ENCODE measurements around the gene SOD2. TPM values are rescaled to one million over a fixed set of nuclear protein-coding genes. Genes with fewer than 3 reads are reported as not detected.

The SOD2 gene
- total and polyA plus RNA-seq, 7 donors, result 171 to 1,498 (median 247) TPM

GRCh38 chr6:159684013-159684304, 9.1 kb downstream of the SOD2 start:
- 94 to 95% methylated on average over 1 of the region's 1 CpG for WGBS, 2 donors
- H3K9me3 ChIP-seq, result no peaks in the 10 kb centered on the region
- H3K27ac ChIP-seq, result no peak overlapping the region
- peaks cover 0 to 47% (median 25%) of the 10 kb centered on the region in 4 donors for H3K4me1 ChIP-seq
- no peak overlapping the region for H3K4me3 ChIP-seq
- no peak for DNase-seq
- peaks cover 26 to 98% (median 32%) of the 10 kb centered on the region in 4 donors for H3K36me3 ChIP-seq
- no peaks in the 10 kb centered on the region for H3K27me3 ChIP-seq
- intact Hi-C loops (cut with DNase I), result no loop called here
- TF ChIP-seq POLR2AphosphoS5 (IDR thresholded peaks at IDR 0.05) (no peak), POLR2A (IDR thresholded peaks at IDR 0.05) (no peak), EP300 (IDR thresholded peaks at IDR 0.05) (no peak)
- TF ChIP-seq, protein P1, sequence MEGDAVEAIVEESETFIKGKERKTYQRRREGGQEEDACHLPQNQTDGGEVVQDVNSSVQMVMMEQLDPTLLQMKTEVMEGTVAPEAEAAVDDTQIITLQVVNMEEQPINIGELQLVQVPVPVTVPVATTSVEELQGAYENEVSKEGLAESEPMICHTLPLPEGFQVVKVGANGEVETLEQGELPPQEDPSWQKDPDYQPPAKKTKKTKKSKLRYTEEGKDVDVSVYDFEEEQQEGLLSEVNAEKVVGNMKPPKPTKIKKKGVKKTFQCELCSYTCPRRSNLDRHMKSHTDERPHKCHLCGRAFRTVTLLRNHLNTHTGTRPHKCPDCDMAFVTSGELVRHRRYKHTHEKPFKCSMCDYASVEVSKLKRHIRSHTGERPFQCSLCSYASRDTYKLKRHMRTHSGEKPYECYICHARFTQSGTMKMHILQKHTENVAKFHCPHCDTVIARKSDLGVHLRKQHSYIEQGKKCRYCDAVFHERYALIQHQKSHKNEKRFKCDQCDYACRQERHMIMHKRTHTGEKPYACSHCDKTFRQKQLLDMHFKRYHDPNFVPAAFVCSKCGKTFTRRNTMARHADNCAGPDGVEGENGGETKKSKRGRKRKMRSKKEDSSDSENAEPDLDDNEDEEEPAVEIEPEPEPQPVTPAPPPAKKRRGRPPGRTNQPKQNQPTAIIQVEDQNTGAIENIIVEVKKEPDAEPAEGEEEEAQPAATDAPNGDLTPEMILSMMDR (IDR thresholded peaks at IDR 0.05), result no peak

GRCh38 chr6:159682810-159683209, 10.2 kb downstream of the SOD2 start:
- Histone ChIP-seq H3K36me3 (peaks cover 22 to 98% (median 39%) of the 10 kb centered on the region in 4 donors), H3K27me3 (no peaks in the 10 kb centered on the region), H3K27ac (no peak overlapping the region), H3K9me3 (no peaks in the 10 kb centered on the region), H3K4me3 (no peak overlapping the region), H3K4me1 (peaks cover 0 to 35% (median 15%) of the 10 kb centered on the region in 4 donors)
- intact Hi-C loops (cut with DNase I), result no loop called here
- no peak for DNase-seq
- TF ChIP-seq EP300 (IDR thresholded peaks at IDR 0.05) (no peak), POLR2AphosphoS5 (IDR thresholded peaks at IDR 0.05) (no peak)
- 97 to 98% methylated on average over 1 of the region's 1 CpG for WGBS, 2 donors

DNA sequence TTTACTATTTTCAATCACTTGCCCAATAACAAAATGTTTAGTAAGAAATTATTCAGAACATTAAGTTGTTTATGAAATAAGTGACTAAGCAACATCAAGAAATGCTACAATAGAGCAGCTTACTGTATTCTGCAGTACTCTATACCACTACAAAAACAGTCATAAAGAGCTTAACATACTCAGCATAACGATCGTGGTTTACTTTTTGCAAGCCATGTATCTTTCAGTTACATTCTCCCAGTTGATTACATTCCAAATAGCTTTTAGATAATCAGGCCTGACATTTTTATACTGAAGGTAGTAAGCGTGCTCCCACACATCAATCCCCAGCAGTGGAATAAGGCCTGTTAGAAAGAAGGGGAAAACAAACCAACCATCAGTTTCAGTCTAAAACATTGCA, 10.7 kb downstream of the SOD2 start:
- TF ChIP-seq POLR2A (IDR thresholded peaks at IDR 0.05) (no peak), POLR2AphosphoS5 (IDR thresholded peaks at IDR 0.05) (no peak), EP300 (IDR thresholded peaks at IDR 0.05) (no peak)
- TF ChIP-seq, protein P1 (IDR thresholded peaks at IDR 0.05), result no peak
- intact Hi-C loops (cut with DNase I), result no loop called here
- peaks cover 20 to 98% (median 40%) of the 10 kb centered on the region in 4 donors for H3K36me3 ChIP-seq

DNA sequence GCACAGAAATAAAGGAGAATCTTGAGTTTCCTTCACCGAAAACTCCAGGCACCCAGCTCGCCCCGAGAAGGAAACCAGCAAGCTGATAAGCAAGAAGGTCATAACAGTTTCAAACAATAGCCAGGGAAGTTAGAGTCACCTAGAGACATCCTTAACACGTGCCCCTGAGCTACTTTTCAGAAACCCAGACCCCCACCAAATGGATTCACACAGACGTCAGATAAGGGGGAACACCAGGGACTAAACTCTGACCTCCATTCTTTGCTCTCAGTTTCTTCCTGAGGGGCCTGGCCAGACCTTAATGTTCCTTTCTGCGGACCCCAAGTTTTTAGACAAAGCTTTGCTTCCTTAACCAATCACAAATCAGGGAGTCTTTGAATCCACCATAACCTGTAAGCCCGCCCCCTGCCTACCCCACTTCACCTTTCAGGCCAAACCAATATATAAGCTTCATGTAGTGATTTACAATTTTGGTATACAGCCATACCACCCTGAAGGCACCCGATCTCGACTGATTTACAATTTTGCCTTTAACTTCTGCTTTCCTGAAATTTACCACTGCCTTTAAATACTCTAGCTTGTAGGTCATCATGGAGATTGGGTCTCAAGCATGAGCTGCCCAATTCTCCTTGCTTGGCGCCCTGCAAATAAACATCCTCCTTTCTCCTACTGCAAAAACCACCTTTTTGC, 11.7 kb downstream of the SOD2 start:
- Histone ChIP-seq H3K27me3 (no peaks in the 10 kb centered on the region), H3K4me3 (no peak overlapping the region), H3K27ac (no peak overlapping the region), H3K4me1 (peaks cover 0 to 28% (median 15%) of the 10 kb centered on the region in 4 donors), H3K9me3 (no peaks in the 10 kb centered on the region), H3K36me3 (peaks cover 15 to 88% (median 40%) of the 10 kb centered on the region in 4 donors)
- TF ChIP-seq POLR2AphosphoS5 (IDR thresholded peaks at IDR 0.05), result no peak
- TF ChIP-seq, protein P1 (IDR thresholded peaks at IDR 0.05), result no peak
- no peak for TF ChIP-seq EP300 (IDR thresholded peaks at IDR 0.05)
- no peak for TF ChIP-seq POLR2A (IDR thresholded peaks at IDR 0.05)
- no peak for DNase-seq
- WGBS, 2 donors, result 79 to 84% methylated on average over 10 of the region's 10 CpGs
- intact Hi-C loops (cut with DNase I), result no loop called here

More for the DNA sequence above, 10.7 kb downstream of the SOD2 start:
- H3K4me1 ChIP-seq, result peaks cover 0 to 35% (median 15%) of the 10 kb centered on the region in 4 donors
- H3K27ac ChIP-seq, result no peak overlapping the region
- H3K9me3 ChIP-seq, result no peaks in the 10 kb centered on the region
- H3K27me3 ChIP-seq, result no peaks in the 10 kb centered on the region
- no peak overlapping the region for H3K4me3 ChIP-seq
- no peak for DNase-seq
- WGBS, 2 donors, result 65 to 70% methylated on average over 3 of the region's 3 CpGs

- H3K4me3 ChIP-seq, result no peak overlapping the region
- intact Hi-C loops (cut with DNase I), result no loop called here
- no peak for DNase-seq
- no peaks in the 10 kb centered on the region for H3K27me3 ChIP-seq
- WGBS, 2 donors, result 72 to 75% methylated on average over 3 of the region's 3 CpGs
- peaks cover 0 to 20% (median 15%) of the 10 kb centered on the region in 4 donors for H3K4me1 ChIP-seq
- TF ChIP-seq, protein P1 (IDR thresholded peaks at IDR 0.05), result no peak
- TF ChIP-seq POLR2A (IDR thresholded peaks at IDR 0.05) (no peak), POLR2AphosphoS5 (IDR thresholded peaks at IDR 0.05) (no peak), EP300 (IDR thresholded peaks at IDR 0.05) (no peak)
- peak overlapping the region in 1 of 4 donors; percentile 47 for H3K27ac ChIP-seq
- peaks cover 15 to 77% (median 37%) of the 10 kb centered on the region in 4 donors for H3K36me3 ChIP-seq
- no peaks in the 10 kb centered on the region for H3K9me3 ChIP-seq
These were observed 12.9 kb downstream of the SOD2 start for GRCh38 chr6:159680104-159680503.
